Measurements from ENCODE around the gene TUBGCP6. TPM values are rescaled to one million over a fixed set of nuclear protein-coding genes. Genes with fewer than 3 reads are reported as not detected.

TUBGCP6 gene
- total and polyA plus RNA-seq, 11 donors, result 11.6 to 28.8 (median 17.7) TPM

DNA sequence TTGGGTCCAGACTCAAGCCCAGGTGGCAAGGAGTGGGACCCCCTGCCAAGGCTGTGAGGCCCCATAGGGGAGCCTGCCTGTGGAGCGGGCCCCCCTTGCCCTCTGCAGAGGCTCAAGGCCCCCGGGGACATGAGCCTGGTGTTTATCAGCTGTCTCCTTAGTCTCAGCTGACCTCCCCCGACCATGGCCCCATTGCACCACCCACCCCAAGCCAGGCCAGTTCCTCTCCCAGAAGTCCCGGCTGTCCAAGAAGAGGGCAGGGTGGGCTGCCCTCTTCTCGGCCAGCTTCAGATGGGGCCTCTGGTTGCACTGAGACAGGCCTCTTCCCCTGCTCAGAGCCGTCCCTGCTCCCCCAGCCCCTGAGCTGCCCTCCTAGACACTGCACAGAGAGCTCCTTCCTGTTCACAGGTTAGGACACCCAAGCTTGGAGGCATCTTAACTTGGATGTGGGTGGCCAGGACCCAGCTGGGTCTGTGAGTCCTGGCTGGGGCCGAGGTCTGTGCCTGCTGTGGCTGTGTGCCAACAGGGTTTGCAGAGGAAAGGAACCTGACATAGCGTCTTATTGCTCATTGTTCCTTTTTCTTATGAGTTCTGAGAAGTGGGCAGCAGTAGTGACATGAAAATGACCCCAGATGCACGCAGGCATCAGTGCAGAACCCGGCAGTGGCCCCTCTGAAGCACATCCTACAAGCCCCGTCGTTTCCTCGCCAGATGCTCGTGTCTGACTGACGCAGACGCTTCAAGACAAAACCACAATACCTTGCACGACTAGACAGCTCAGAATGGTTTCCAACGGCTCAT is 53.7 kb downstream of the TUBGCP6 start:
- H3K36me3 ChIP-seq, result peaks cover 0 to 32% (median 14%) of the 10 kb centered on the region in 9 donors
- H3K4me1 ChIP-seq, result peaks cover 8 to 70% (median 42%) of the 10 kb centered on the region in 12 donors
- intact Hi-C loops (cut with DNase I), result no loop called here
- peak in 2 of 4 donors; percentile 6 to 17 for ATAC-seq
- H3K27ac ChIP-seq, result peak overlapping the region; percentile 51 to 94 (median 77)
- peak overlapping the region; percentile 10 to 61 (median 50) for H3K4me3 ChIP-seq
- no peaks in the 10 kb centered on the region for H3K27me3 ChIP-seq
- 52 to 66% (median 61%) methylated on average over 17 to 18 of the region's 18 CpGs for WGBS, 4 donors
- no peaks in the 10 kb centered on the region for H3K9me3 ChIP-seq
- TF ChIP-seq POLR2A (IDR thresholded peaks at IDR 0.05), result no peak
- TF ChIP-seq, protein P1, sequence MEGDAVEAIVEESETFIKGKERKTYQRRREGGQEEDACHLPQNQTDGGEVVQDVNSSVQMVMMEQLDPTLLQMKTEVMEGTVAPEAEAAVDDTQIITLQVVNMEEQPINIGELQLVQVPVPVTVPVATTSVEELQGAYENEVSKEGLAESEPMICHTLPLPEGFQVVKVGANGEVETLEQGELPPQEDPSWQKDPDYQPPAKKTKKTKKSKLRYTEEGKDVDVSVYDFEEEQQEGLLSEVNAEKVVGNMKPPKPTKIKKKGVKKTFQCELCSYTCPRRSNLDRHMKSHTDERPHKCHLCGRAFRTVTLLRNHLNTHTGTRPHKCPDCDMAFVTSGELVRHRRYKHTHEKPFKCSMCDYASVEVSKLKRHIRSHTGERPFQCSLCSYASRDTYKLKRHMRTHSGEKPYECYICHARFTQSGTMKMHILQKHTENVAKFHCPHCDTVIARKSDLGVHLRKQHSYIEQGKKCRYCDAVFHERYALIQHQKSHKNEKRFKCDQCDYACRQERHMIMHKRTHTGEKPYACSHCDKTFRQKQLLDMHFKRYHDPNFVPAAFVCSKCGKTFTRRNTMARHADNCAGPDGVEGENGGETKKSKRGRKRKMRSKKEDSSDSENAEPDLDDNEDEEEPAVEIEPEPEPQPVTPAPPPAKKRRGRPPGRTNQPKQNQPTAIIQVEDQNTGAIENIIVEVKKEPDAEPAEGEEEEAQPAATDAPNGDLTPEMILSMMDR (IDR thresholded peaks at IDR 0.05), result no peak
- DNase-seq, result peak in 3 of 5 donors; percentile 59 to 69 (median 62)

DNA sequence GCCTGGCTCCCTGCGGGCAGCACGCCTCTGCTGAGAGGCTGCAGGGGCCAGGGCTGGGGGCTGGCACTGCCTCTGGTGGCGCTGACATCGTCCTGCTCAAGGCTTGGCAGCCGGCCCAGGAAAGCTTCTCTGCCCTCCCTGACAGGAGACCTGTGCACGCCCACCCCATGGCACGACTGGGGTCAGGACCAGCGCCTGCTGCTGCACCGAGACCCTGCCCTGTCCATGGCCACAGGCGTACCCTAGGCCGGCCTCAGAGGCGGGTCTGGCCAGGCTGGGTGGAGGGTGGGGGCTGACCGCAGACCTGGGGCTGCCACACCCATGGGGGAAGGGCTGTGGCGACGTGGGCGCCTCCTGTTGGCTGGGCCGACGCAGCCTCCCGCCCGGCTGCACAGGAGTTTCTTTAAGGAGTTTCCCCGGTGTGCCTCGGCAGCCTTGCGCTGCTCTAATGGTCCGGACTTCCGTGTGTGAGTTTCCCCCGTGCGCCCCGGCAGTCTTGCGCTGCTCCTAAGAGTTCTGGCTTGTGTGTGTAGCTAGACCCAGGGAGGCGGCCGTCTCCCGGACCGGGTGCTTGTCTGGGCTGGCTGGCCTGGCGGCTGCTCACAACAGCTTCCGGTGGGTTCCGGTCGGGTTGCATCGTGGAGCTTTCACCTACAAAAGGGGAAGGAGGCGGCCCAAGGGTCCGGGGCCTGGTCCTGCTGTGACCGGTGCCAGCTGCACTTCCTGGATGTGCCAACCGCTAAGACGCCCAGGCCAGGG is 54.5 kb downstream of the TUBGCP6 start:
- TF ChIP-seq, protein P1 (IDR thresholded peaks at IDR 0.05), result peak in 10 of 12 donors; percentile 27 to 65 (median 48)
- TF ChIP-seq POLR2A (IDR thresholded peaks at IDR 0.05), result no peak
- Histone ChIP-seq H3K4me3 (peak overlapping the region; percentile 10 to 61 (median 50)), H3K36me3 (peaks cover 0 to 25% (median 13%) of the 10 kb centered on the region in 9 donors), H3K27ac (peak overlapping the region; percentile 51 to 94 (median 77)), H3K9me3 (no peaks in the 10 kb centered on the region), H3K27me3 (no peaks in the 10 kb centered on the region), H3K4me1 (peaks cover 8 to 71% (median 43%) of the 10 kb centered on the region in 12 donors)
- peak; percentile 56 to 71 (median 68) for ATAC-seq
- WGBS, 4 donors, result 0 to 18% (median 6%) methylated on average over 2 to 43 of the region's 43 CpGs
- DNase-seq, result peak; percentile 78 to 92 (median 89)
- intact Hi-C loops (cut with DNase I), result no loop called here

DNA sequence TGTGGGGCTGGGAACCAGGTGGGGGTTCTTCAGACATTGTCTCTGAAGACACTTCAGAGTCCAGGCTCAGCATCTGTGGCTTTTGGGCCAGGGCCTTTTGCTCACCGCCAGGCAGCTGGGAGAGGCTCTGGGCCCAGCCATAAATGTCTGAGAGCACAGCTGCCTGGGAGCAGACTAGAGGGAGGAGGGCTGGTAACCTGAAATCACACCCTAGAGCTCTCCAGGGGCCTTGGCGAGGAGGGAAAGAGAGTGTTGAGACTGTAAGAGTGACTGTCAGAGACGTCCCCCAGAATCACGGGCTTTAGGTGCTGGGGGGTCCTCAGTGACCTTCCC is 55.0 kb downstream of the TUBGCP6 start:
- WGBS, 4 donors, result 8 to 28% (median 17%) methylated on average over 3 to 4 of the region's 4 CpGs
- intact Hi-C loops (cut with DNase I), result loop anchor here in 2 of 10 donors (10.0 kb wide), 2 partner anchors 255 to 265 kb away; no protein-coding TSS in a partner anchor
- H3K4me3 ChIP-seq, result peak overlapping the region in 11 of 12 donors; percentile 31 to 61 (median 53)
- ATAC-seq (peak; percentile 11 to 31 (median 22)), DNase-seq (peak in 1 of 5 donors; percentile 35)
- peak overlapping the region in 11 of 12 donors; percentile 51 to 94 (median 80) for H3K27ac ChIP-seq
- no peaks in the 10 kb centered on the region for H3K27me3 ChIP-seq
- TF ChIP-seq POLR2A (IDR thresholded peaks at IDR 0.05), result no peak
- no peaks in the 10 kb centered on the region for H3K9me3 ChIP-seq
- H3K36me3 ChIP-seq, result peaks cover 0 to 19% (median 12%) of the 10 kb centered on the region in 9 donors
- H3K4me1 ChIP-seq, result peaks cover 8 to 76% (median 45%) of the 10 kb centered on the region in 12 donors

DNA sequence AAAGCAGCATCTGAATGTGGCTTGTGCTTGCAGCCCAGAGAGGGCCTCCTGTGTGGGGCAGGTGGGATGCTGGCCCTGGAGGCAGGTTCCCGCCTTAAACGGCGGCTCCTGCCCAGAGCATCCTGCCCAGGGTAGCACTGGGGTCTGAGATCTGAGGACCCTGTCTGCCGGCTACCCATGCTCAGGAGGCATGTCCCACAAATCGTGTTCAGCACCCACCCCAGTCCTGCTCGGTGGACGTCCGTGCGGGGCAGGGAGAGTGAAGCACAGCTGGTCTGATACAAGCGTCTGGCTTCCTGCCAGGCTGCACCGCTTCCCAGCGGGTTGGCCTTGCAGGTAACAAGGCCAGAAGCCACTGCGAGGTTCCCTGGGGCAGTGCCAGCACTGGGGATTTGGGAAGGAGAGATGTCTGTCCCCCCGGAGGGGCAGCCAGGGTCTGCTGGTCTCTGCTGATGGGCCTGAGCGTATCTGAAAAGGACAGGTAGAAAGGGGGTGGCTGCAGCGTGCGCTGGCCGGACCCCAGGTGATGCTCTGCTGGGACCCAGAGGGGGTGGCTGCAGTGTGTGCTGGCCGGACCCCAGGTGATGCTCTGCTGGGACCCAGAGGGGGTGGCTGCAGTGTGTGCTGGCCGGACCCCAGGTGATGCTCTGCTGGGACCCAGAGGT is 55.5 kb downstream of the TUBGCP6 start:
- H3K27ac ChIP-seq, result peak overlapping the region in 11 of 12 donors; percentile 51 to 94 (median 80)
- 56 to 72% (median 63%) methylated on average over 16 to 20 of the region's 20 CpGs for WGBS, 4 donors
- H3K4me3 ChIP-seq, result peak overlapping the region in 2 of 12 donors; percentile 55 to 61
- intact Hi-C loops (cut with DNase I), result loop anchor here in 2 of 10 donors (10.0 kb wide), 2 partner anchors 255 to 265 kb away; no protein-coding TSS in a partner anchor
- DNase-seq (peak in 4 of 5 donors; percentile 32 to 71 (median 52)), ATAC-seq (no peak)
- peaks cover 0 to 14% (median 7%) of the 10 kb centered on the region in 9 donors for H3K36me3 ChIP-seq
- TF ChIP-seq POLR2A (IDR thresholded peaks at IDR 0.05), result no peak
- TF ChIP-seq, protein P1 (IDR thresholded peaks at IDR 0.05), result no peak
- H3K9me3 ChIP-seq, result no peaks in the 10 kb centered on the region
- peaks cover 8 to 80% (median 49%) of the 10 kb centered on the region in 12 donors for H3K4me1 ChIP-seq
- H3K27me3 ChIP-seq, result no peaks in the 10 kb centered on the region

Data from heart left ventricle (tissue), 16 donors.